ENCODE data around the gene ZPBP2. TPM values are rescaled to one million over a fixed set of nuclear protein-coding genes. Genes with fewer than 3 reads are reported as not detected.

The ZPBP2 gene
- total RNA-seq, 1 experiment from 2014 or later = not detected

- DNase-seq (ENCODE audit: low read depth, low spot score) (no peak), ATAC-seq (no peak)
- Histone ChIP-seq H3K36me3 (ENCODE audit: control insufficient read depth in 1 of 2, insufficient read depth in 2 of 2, low read length in 2 of 2) (peaks cover 5 to 31% of the 10 kb centered on the region in 2 experiments; a peak in 2 of 4 replicates), H2AFZ (ENCODE audit: low read depth, low read length, poor library complexity, severe bottlenecking) (no peak overlapping the region), H3K9ac (ENCODE audit: low read length) (no peak overlapping the region), H3K4me2 (ENCODE audit: low read length) (no peak overlapping the region), H3K4me3 (replicated peaks in 1 of 2; ENCODE audit: low read depth in 1 of 2, low read length in 2 of 2) (no peak overlapping the region), H3K79me2 (ENCODE audit: insufficient read depth, low read length) (peaks cover 23% of the 10 kb centered on the region; the same call in 1 of the 2 replicates), H3K9me3 (ENCODE audit: control insufficient read depth in 1 of 2, insufficient read depth in 1 of 2, low read depth in 1 of 2, low read length in 2 of 2) (no peaks in the 10 kb centered on the region), H3K27me3 (ENCODE audit: insufficient read depth, low read length) (no peaks in the 10 kb centered on the region), H3K9me2 (ENCODE audit: insufficient read depth) (no peaks in the 10 kb centered on the region), H3K4me1 (ENCODE audit: control insufficient read depth in 1 of 2, insufficient read depth in 2 of 2, low read length in 2 of 2) (peaks cover 0 to 10% of the 10 kb centered on the region in 2 experiments; a peak in 2 of 4 replicates), H3K27ac (ENCODE audit: low read depth, low read length) (no peak overlapping the region), H4K20me1 (ENCODE audit: insufficient read depth) (no peaks in the 10 kb centered on the region)
- ChIA-PET CTCF (no interaction called here), POLR2A (no interaction called here), RAD21 (ENCODE audit: low non-redundant PET in 1 of 2, low total read pairs in 2 of 2, uncharacterized antibody in 2 of 2, unreplicated experiment in 2 of 2) (no interaction called here)
- intact Hi-C loops (cut with micrococcal nuclease) = no loop called here
- no TSS peak for BruUV-seq (replicated peaks)
- no peak for TF ChIP-seq RAD21 (IDR thresholded peaks at IDR 0.05; ENCODE audit: low read depth)
- TF ChIP-seq ZBTB33 (IDR thresholded peaks at IDR 0.05; ENCODE audit: extremely low read depth, insufficient replicate concordance, low read length) = no peak
- no peak for TF ChIP-seq CTCF (IDR thresholded peaks at IDR 0.05 in 2 of 3, conservative IDR thresholded peaks at IDR 0.05 in 1 of 3; ENCODE audit: borderline replicate concordance in 1 of 3, insufficient read depth in 1 of 3, low read depth in 2 of 3, low read length in 2 of 3)
- no peak for TF ChIP-seq JUND (IDR thresholded peaks at IDR 0.05)
- no peak for TF ChIP-seq SIN3A (IDR thresholded peaks at IDR 0.05; ENCODE audit: low read depth)
- TF ChIP-seq ATF3 (IDR thresholded peaks at IDR 0.05) = no peak
- no peak for TF ChIP-seq EGR1 (IDR thresholded peaks at IDR 0.05; ENCODE audit: low read depth)
- no peak for TF ChIP-seq ELF1 (IDR thresholded peaks at IDR 0.05; ENCODE audit: borderline replicate concordance, low read depth)
Observed at GRCh38 chr17:39922006-39922405, 54.0 kb downstream of the ZPBP2 start.

Measured in HCT116 (cell line).